SK-N-SH (cell line): ENCODE measurements around the gene KANSL2. TPM values are rescaled to one million over a fixed set of nuclear protein-coding genes. Genes with fewer than 3 reads are reported as not detected.

Experiments
- CTCF ChIA-PET: fragments of 300-600, 350-600 bp; formaldehyde crosslinking; extraction: SDS; loops from one replicate; lab custom pipeline; 2021; lab: Yijun Ruan, JAX
- POLR2A ChIA-PET: fragments of 350-600 bp; sonication (Branson Sonifier 250); formaldehyde crosslinking; extraction: SDS; loops from one replicate; lab custom pipeline; 2020; ENCODE audit warnings: antibody characterized with exemption, inconsistent platforms; lab: Yijun Ruan, JAX
- DNase-seq: peaks from one replicate; pipeline ENCODE4 v3.0.0; 2012
- H2AFZ ChIP-seq: fragments of 200-600 bp; sonication (generic); 2 replicates; pipeline ENCODE4 v1.8.1; 2016; ENCODE audit warnings: antibody characterized with exemption, mild to moderate bottlenecking, low read depth
- H3F3A ChIP-seq: fragments of 200-600 bp; sonication (generic); replicated peaks from 2 replicates; pipeline ENCODE3; 2016; ENCODE audit warnings: antibody characterized with exemption, mild to moderate bottlenecking; ENCODE audit not compliant: insufficient read depth
- H3K27ac ChIP-seq, 2 experiments: fragments of 200-500 bp in 1 of 2; fragments of 200-600 bp in 1 of 2; sonication (Bioruptor generic) in 1 of 2; sonication (generic), shearing (Covaris generic) in 1 of 2; 2 replicates each; pipeline versions ENCODE4 v1.5.1 to v1.6.1; 2014 to 2016; ENCODE audit warnings: low read depth in 2 of 2, inconsistent platforms in 1 of 2, low read length in 1 of 2, mild to moderate bottlenecking in 1 of 2, mixed read lengths in 1 of 2
- H3K27me3 ChIP-seq: fragments of 200-600 bp; sonication (generic), shearing (Covaris generic); 2 replicates; pipeline ENCODE4 v1.6.1; 2016; ENCODE audit warnings: mixed run types; ENCODE audit not compliant: insufficient read depth
- H3K36me3 ChIP-seq, 2 experiments: fragments of 200-500 bp in 1 of 2; fragments of 200-600 bp in 1 of 2; sonication (Bioruptor generic) in 1 of 2; sonication (generic) in 1 of 2; replicated peaks in 1 of 2; 2 replicates each; pipeline versions ENCODE3 to v1.5.1; 2014 to 2016; ENCODE audit warnings: low read length in 1 of 2, mild to moderate bottlenecking in 1 of 2; ENCODE audit not compliant: insufficient read depth in 2 of 2, control insufficient read depth in 1 of 2
- H3K4me1 ChIP-seq, 2 experiments: fragments of 200-500 bp in 1 of 2; fragments of 200-600 bp in 1 of 2; sonication (Bioruptor generic) in 1 of 2; sonication (generic), shearing (Covaris generic) in 1 of 2; 2 replicates each; pipeline versions ENCODE4 v1.5.1 to v1.6.1; 2014 to 2016; ENCODE audit warnings: low read depth in 1 of 2, low read length in 1 of 2, mixed run types in 1 of 2; ENCODE audit not compliant: insufficient read depth in 2 of 2, control insufficient read depth in 1 of 2
- H3K4me2 ChIP-seq: fragments of 200-600 bp; sonication (generic), shearing (Covaris generic); 2 replicates; pipeline ENCODE4 v1.6.1; 2017; ENCODE audit warnings: mixed run types
- H3K4me3 ChIP-seq, 2 experiments: fragments of 200-500 bp in 1 of 2; fragments of 200-600 bp in 1 of 2; sonication (Bioruptor generic) in 1 of 2; sonication (generic), shearing (Covaris generic) in 1 of 2; 2 replicates each; pipeline versions ENCODE4 v1.5.1 to v1.8.1; 2014 to 2016; ENCODE audit warnings: low read depth in 2 of 2, inconsistent platforms in 1 of 2, low read length in 1 of 2, mild to moderate bottlenecking in 1 of 2, mixed read lengths in 1 of 2, moderate library complexity in 1 of 2
- H3K79me2 ChIP-seq: fragments of 200-600 bp; sonication (generic); 2 replicates; pipeline ENCODE4 v1.8.1; 2017; ENCODE audit warnings: mild to moderate bottlenecking; ENCODE audit not compliant: insufficient read depth
- H3K9ac ChIP-seq: fragments of 200-600 bp; sonication (generic); 2 replicates; pipeline ENCODE4 v1.6.1; 2017; ENCODE audit warnings: mixed run types
- H3K9me2 ChIP-seq: fragments of 200-600 bp; sonication (generic); 2 replicates; pipeline ENCODE4 v1.6.1; 2017; ENCODE audit warnings: mixed run types
- H3K9me3 ChIP-seq: fragments of 200-600 bp; sonication (generic); 2 replicates; pipeline ENCODE4 v1.6.1; 2017; ENCODE audit warnings: mixed run types, mild to moderate bottlenecking, moderate library complexity
- H4K20me1 ChIP-seq: fragments of 200-600 bp; sonication (generic); 2 replicates; pipeline ENCODE4 v1.6.1; 2017; ENCODE audit warnings: mild to moderate bottlenecking, mixed run types; ENCODE audit not compliant: insufficient read depth
- ELF1 ChIP-seq: IDR thresholded peaks from 2 replicates; pipeline ENCODE4 v1.4.0; 2012
- FOXM1 ChIP-seq: IDR thresholded peaks from 2 replicates; pipeline ENCODE4 v1.4.0; 2012; ENCODE audit warnings: low read depth, mild to moderate bottlenecking
- GATA2 ChIP-seq: sonication (generic); formaldehyde crosslinking; IDR thresholded peaks from 2 replicates; pipeline ENCODE4 v1.5.0; 2020; ENCODE audit warnings: mild to moderate bottlenecking, missing genetic modification reagents
- JUND ChIP-seq: IDR thresholded peaks from 2 replicates; pipeline ENCODE4 v1.4.0; 2012
- MEF2A ChIP-seq: IDR thresholded peaks from 2 replicates; pipeline ENCODE4 v1.4.0; 2012; ENCODE audit warnings: low read depth, borderline replicate concordance
- MXI1 ChIP-seq: IDR thresholded peaks from 2 replicates; pipeline ENCODE4 v1.6.1; 2012; ENCODE audit warnings: mild to moderate bottlenecking, low read depth, low read length, improper control_type of control experiment
- NFIC ChIP-seq: IDR thresholded peaks from 2 replicates; pipeline ENCODE4 v1.4.0; 2012; ENCODE audit warnings: borderline replicate concordance
- POLR2AphosphoS5 ChIP-seq: IDR thresholded peaks from 2 replicates; pipeline ENCODE4 v1.6.1; 2012; ENCODE audit warnings: low read depth, low read length
- RAD21 ChIP-seq: IDR thresholded peaks from 2 replicates; pipeline ENCODE4 v1.6.1; 2012; ENCODE audit warnings: mild to moderate bottlenecking, low read length
- RCOR1 ChIP-seq: fragments of 150-350 bp; IDR thresholded peaks from 2 replicates; pipeline ENCODE4 v1.6.1; 2017; ENCODE audit warnings: antibody characterized with exemption, low read length
- RFX5 ChIP-seq: IDR thresholded peaks from 2 replicates; pipeline ENCODE4 v1.6.1; 2012; ENCODE audit warnings: mild to moderate bottlenecking, improper control_type of control experiment, low read length
- RXRA ChIP-seq: IDR thresholded peaks from 2 replicates; pipeline ENCODE4 v1.4.0; 2012; ENCODE audit warnings: low read depth, mild to moderate bottlenecking, borderline replicate concordance
- SIN3A ChIP-seq: IDR thresholded peaks from 2 replicates; pipeline ENCODE4 v1.6.1; 2012; ENCODE audit warnings: low read depth, mild to moderate bottlenecking, low read length, moderate library complexity, borderline replicate concordance
- WGBS: methylation state at CpG from one replicate; pipeline ENCODE4 v1.1.6; 2017; ENCODE audit warnings: low lambda C conversion rate; 5-methylcytosine and 5-hydroxymethylcytosine counted together
- polyA plus RNA-seq, 3 experiments: library from polyadenylated mRNA; depleted of rRNA; stranded (reverse); fragments of >200 nt; gene quantifications; 2 replicates each; pipeline ENCODE4 v1.2.3, GENCODE V29; 2012
- TF ChIP-seq, protein P1 (sequence below): IDR thresholded peaks from 2 replicates; pipeline ENCODE4; 2012
- TF ChIP-seq, protein P2 (sequence below): fragments of 150-350 bp; IDR thresholded peaks from 2 replicates; pipeline ENCODE4 v1.6.1; 2016; ENCODE audit warnings: mild to moderate bottlenecking, low read depth, low read length
- TF ChIP-seq, protein P3 (sequence below): IDR thresholded peaks from 2 replicates; pipeline ENCODE4 v1.4.0; 2012; ENCODE audit warnings: low read depth, borderline replicate concordance
- TF ChIP-seq, protein P4 (sequence below): fragments of 200-600 bp; sonication (generic); IDR thresholded peaks from 2 replicates; pipeline ENCODE4 v1.6.1; 2017; ENCODE audit warnings: antibody characterized with exemption, mild to moderate bottlenecking, moderate library complexity
- TF ChIP-seq, protein P5 (sequence below): fragments of 150-350 bp; IDR thresholded peaks from 2 replicates; pipeline ENCODE4 v1.6.1; 2017; ENCODE audit warnings: antibody characterized with exemption, low read length, low read depth, borderline replicate concordance
- TF ChIP-seq, protein P6 (sequence below): IDR thresholded peaks from 2 replicates; pipeline ENCODE4 v1.4.0; 2012; ENCODE audit warnings: low read depth, borderline replicate concordance

KANSL2 gene
- polyA plus RNA-seq, 1 of the 3 experiments (the other 2 are of a cell fraction) = 32.8 TPM

DNA sequence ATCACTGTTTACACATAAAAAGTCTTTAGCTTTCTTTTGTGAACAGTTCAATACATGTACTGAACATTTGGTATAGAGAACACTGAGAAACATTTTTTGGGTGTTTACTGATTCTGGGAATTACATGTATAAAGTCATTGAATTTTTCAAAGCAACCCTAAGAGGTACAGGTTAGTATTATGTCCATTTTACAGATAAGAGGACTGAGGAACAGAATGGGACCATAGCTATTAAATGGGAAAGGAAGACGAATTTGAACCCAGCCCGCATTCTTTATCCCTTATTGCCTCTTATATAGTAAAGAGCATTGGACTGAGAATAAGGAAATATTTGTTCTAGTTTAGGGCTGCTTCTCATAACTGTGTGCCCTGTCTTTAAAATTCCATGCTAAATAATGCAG, 889 bp upstream of the KANSL2 start:
- no peak for DNase-seq
- CTCF ChIA-PET = interaction anchor here (0.6 to 2.4 kb wide), 6 partner anchors 8 to 131 kb away, joined by 3 to 6 read pairs (median 4); partner anchors contain the start of gene CCNT1
- Histone ChIP-seq H3K9me3 (no peaks in the 10 kb centered on the region), H3K9me2 (no peaks in the 10 kb centered on the region), H3K79me2 (peaks cover 41% of the 10 kb centered on the region), H2AFZ (peak overlapping the region; percentile 100), H3K4me3 (peak overlapping the region; percentile 89 to 100), H3K4me2 (peak overlapping the region; percentile 87), H3K27me3 (no peaks in the 10 kb centered on the region), H3K27ac (0 out of 4 replicates have a peak overlapping the region, but pooled peaks of 1 of the 2 experiments have one; percentile 8), H3K9ac (peak overlapping the region; percentile 62; the same call in 1 of the 2 replicates), H4K20me1 (peaks cover 19% of the 10 kb centered on the region), H3F3A (peaks cover 7% of the 10 kb centered on the region), H3K36me3 (peaks cover 21 to 23% of the 10 kb centered on the region in 2 experiments), H3K4me1 (peaks cover 14 to 17% of the 10 kb centered on the region in 2 experiments; a peak in 3 of 4 replicates)
- 76% methylated on average over 2 of the region's 2 CpGs for WGBS
- TF ChIP-seq RFX5 = no peak
- no peak for TF ChIP-seq FOXM1
- no peak for TF ChIP-seq SIN3A
- no peak for TF ChIP-seq ELF1
- TF ChIP-seq, protein P1, sequence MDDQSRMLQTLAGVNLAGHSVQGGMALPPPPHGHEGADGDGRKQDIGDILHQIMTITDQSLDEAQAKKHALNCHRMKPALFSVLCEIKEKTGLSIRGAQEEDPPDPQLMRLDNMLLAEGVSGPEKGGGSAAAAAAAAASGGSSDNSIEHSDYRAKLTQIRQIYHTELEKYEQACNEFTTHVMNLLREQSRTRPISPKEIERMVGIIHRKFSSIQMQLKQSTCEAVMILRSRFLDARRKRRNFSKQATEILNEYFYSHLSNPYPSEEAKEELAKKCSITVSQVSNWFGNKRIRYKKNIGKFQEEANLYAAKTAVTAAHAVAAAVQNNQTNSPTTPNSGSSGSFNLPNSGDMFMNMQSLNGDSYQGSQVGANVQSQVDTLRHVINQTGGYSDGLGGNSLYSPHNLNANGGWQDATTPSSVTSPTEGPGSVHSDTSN = no peak
- TF ChIP-seq POLR2AphosphoS5 = no peak
- TF ChIP-seq, protein P2, sequence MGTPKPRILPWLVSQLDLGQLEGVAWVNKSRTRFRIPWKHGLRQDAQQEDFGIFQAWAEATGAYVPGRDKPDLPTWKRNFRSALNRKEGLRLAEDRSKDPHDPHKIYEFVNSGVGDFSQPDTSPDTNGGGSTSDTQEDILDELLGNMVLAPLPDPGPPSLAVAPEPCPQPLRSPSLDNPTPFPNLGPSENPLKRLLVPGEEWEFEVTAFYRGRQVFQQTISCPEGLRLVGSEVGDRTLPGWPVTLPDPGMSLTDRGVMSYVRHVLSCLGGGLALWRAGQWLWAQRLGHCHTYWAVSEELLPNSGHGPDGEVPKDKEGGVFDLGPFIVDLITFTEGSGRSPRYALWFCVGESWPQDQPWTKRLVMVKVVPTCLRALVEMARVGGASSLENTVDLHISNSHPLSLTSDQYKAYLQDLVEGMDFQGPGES = no peak
- no peak for TF ChIP-seq MXI1
- TF ChIP-seq, protein P3, sequence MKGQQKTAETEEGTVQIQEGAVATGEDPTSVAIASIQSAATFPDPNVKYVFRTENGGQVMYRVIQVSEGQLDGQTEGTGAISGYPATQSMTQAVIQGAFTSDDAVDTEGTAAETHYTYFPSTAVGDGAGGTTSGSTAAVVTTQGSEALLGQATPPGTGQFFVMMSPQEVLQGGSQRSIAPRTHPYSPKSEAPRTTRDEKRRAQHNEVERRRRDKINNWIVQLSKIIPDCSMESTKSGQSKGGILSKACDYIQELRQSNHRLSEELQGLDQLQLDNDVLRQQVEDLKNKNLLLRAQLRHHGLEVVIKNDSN = no peak
- no peak for TF ChIP-seq MEF2A
- TF ChIP-seq, protein P4, sequence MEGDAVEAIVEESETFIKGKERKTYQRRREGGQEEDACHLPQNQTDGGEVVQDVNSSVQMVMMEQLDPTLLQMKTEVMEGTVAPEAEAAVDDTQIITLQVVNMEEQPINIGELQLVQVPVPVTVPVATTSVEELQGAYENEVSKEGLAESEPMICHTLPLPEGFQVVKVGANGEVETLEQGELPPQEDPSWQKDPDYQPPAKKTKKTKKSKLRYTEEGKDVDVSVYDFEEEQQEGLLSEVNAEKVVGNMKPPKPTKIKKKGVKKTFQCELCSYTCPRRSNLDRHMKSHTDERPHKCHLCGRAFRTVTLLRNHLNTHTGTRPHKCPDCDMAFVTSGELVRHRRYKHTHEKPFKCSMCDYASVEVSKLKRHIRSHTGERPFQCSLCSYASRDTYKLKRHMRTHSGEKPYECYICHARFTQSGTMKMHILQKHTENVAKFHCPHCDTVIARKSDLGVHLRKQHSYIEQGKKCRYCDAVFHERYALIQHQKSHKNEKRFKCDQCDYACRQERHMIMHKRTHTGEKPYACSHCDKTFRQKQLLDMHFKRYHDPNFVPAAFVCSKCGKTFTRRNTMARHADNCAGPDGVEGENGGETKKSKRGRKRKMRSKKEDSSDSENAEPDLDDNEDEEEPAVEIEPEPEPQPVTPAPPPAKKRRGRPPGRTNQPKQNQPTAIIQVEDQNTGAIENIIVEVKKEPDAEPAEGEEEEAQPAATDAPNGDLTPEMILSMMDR = no peak
- TF ChIP-seq GATA2 (CRISPR knock-in tag) = no peak
- TF ChIP-seq RCOR1 = no peak
- TF ChIP-seq JUND = no peak
- TF ChIP-seq RXRA = no peak
- no peak for TF ChIP-seq NFIC
- TF ChIP-seq, protein P5, sequence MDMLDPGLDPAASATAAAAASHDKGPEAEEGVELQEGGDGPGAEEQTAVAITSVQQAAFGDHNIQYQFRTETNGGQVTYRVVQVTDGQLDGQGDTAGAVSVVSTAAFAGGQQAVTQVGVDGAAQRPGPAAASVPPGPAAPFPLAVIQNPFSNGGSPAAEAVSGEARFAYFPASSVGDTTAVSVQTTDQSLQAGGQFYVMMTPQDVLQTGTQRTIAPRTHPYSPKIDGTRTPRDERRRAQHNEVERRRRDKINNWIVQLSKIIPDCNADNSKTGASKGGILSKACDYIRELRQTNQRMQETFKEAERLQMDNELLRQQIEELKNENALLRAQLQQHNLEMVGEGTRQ = no peak
- TF ChIP-seq RAD21 = no peak
- TF ChIP-seq, protein P6, sequence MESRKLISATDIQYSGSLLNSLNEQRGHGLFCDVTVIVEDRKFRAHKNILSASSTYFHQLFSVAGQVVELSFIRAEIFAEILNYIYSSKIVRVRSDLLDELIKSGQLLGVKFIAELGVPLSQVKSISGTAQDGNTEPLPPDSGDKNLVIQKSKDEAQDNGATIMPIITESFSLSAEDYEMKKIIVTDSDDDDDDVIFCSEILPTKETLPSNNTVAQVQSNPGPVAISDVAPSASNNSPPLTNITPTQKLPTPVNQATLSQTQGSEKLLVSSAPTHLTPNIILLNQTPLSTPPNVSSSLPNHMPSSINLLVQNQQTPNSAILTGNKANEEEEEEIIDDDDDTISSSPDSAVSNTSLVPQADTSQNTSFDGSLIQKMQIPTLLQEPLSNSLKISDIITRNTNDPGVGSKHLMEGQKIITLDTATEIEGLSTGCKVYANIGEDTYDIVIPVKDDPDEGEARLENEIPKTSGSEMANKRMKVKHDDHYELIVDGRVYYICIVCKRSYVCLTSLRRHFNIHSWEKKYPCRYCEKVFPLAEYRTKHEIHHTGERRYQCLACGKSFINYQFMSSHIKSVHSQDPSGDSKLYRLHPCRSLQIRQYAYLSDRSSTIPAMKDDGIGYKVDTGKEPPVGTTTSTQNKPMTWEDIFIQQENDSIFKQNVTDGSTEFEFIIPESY = no peak
- TF ChIP-seq, all 33 proteins: peak for 0
- POLR2A ChIA-PET = interaction anchor here (1.2 to 1.5 kb wide), 2 partner anchors 8 to 11 kb away, joined by 4 read pairs; no protein-coding TSS in a partner anchor
